NCI-H1694 (cell line): ENCODE results near the gene CPZ.

Experiments
- DNase-seq: peaks from one replicate; lab custom pipeline; 2025; lab: John Stamatoyannopoulos, UW

The CPZ gene

GRCh38 chr4:8581094-8581861 is 11.3 kb upstream of the CPZ start:
- DNase-seq: no peak

GRCh38 chr4:8582016-8582415 is 10.5 kb upstream of the CPZ start:
- no peak for DNase-seq

- DNase-seq: no peak
Observed at GRCh38 chr4:8582436-8582835, 10.1 kb upstream of the CPZ start.

- DNase-seq: no peak
Observed at GRCh38 chr4:8582941-8583654, 9.5 kb upstream of the CPZ start.

GRCh38 chr4:8583655-8584025 is 8.9 kb upstream of the CPZ start:
- DNase-seq: no peak

- no peak for DNase-seq
Observed at GRCh38 chr4:8585186-8585585, 7.4 kb upstream of the CPZ start.

GRCh38 chr4:8585721-8586212 is 6.8 kb upstream of the CPZ start:
- DNase-seq: no peak

GRCh38 chr4:8586246-8586645 is 6.3 kb upstream of the CPZ start:
- no peak for DNase-seq

GRCh38 chr4:8586671-8587468 is 5.7 kb upstream of the CPZ start:
- DNase-seq: no peak

- no peak for DNase-seq
Observed at GRCh38 chr4:8587469-8588195, 4.9 kb upstream of the CPZ start.

- DNase-seq: no peak
Observed at GRCh38 chr4:8588196-8588470, 4.4 kb upstream of the CPZ start.

GRCh38 chr4:8589336-8589735 is 3.2 kb upstream of the CPZ start:
- DNase-seq: no peak

GRCh38 chr4:8589823-8590545 is 2.6 kb upstream of the CPZ start:
- no peak for DNase-seq

GRCh38 chr4:8590546-8590880 is 2.1 kb upstream of the CPZ start:
- DNase-seq: no peak

GRCh38 chr4:8591114-8591513 is 1.5 kb upstream of the CPZ start:
- no peak for DNase-seq

GRCh38 chr4:8591626-8592365 is 769 bp upstream of the CPZ start:
- DNase-seq: no peak

- no peak for DNase-seq
Observed at GRCh38 chr4:8593264-8594096, 915 bp downstream of the CPZ start.

GRCh38 chr4:8594097-8595038 is 1.8 kb downstream of the CPZ start:
- no peak for DNase-seq
